B cell (primary cell): ENCODE results near the gene PDHA1. TPM values are rescaled to one million over a fixed set of nuclear protein-coding genes. Genes with fewer than 3 reads are reported as not detected.

Experiments
- ATAC-seq: fragments of 200-7000 bp; cut with Tn5 transposase; one replicate; pipeline ENCODE4 v1.10.0; 2021; ENCODE audit warnings: low read depth, mild to moderate bottlenecking, moderate number of reproducible peaks, moderate library complexity
- CTCF ChIA-PET: fragments of 350-600 bp; sonication (Branson Sonifier 250); formaldehyde crosslinking; loops from one replicate; lab custom pipeline; 2021; ENCODE audit warnings: antibody characterized with exemption, inconsistent platforms; lab: Charles Lee
- POLR2A ChIA-PET: fragments of 350-600 bp; sonication (Branson Sonifier 250); formaldehyde crosslinking; loops from one replicate; lab custom pipeline; 2021; ENCODE audit warnings: antibody characterized with exemption; lab: Charles Lee
- DNase-seq: peaks from one replicate; pipeline ENCODE4 v3.0.0; 2013
- H2AFZ ChIP-seq: 2 replicates; pipeline ENCODE4 v1.6.1; 2012; ENCODE audit warnings: mild to moderate bottlenecking, low read depth, low read length; ENCODE audit not compliant: insufficient read depth, poor library complexity, severe bottlenecking
- H3K27ac ChIP-seq, 2 donors: 1 replicate in 1 of 2; 2 replicates in 1 of 2; pipeline ENCODE4 v1.5.1; 2012 to 2013; ENCODE audit warnings: low read length in 2 of 2, mild to moderate bottlenecking in 2 of 2, moderate library complexity in 1 of 2
- H3K27me3 ChIP-seq, 4 experiments: fragments of 200-600 bp in 1 of 4; sonication (generic) in 1 of 4; replicated peaks in 1 of 4; 1 replicate in 2 of 4; 2 replicates in 2 of 4; pipeline versions ENCODE4 v1.6.1 to v1.7.0; 2013 to 2016; ENCODE audit warnings: low read length in 3 of 4, mild to moderate bottlenecking in 2 of 4, mixed read lengths in 1 of 4, moderate library complexity in 1 of 4; ENCODE audit not compliant: insufficient read depth in 4 of 4, control insufficient read depth in 3 of 4; ENCODE audit errors: control extremely low read depth in 1 of 4
- H3K36me3 ChIP-seq, 2 experiments: replicated peaks in 1 of 2; 1 replicate in 1 of 2; 2 replicates in 1 of 2; pipeline versions ENCODE4 v1.6.1 to v1.7.1; 2013; ENCODE audit warnings: low read length in 1 of 2; ENCODE audit not compliant: insufficient read depth in 2 of 2, control insufficient read depth in 1 of 2; ENCODE audit errors: control extremely low read depth in 1 of 2, extremely low read depth in 1 of 2
- H3K4me1 ChIP-seq, 2 donors: fragments of 200-600 bp in 1 of 2; sonication (generic) in 1 of 2; 1 replicate in 1 of 2; 2 replicates in 1 of 2; pipeline versions ENCODE4 v1.5.1 to v1.6.1; 2013 to 2017; ENCODE audit warnings: low read length in 2 of 2; ENCODE audit not compliant: control insufficient read depth in 2 of 2, insufficient read depth in 2 of 2
- H3K4me2 ChIP-seq: replicated peaks from 2 replicates; pipeline ENCODE3; 2012; ENCODE audit warnings: mild to moderate bottlenecking, low read depth, low read length; ENCODE audit not compliant: poor library complexity, severe bottlenecking
- H3K4me3 ChIP-seq, 5 experiments: fragments of 200-600 bp in 1 of 5; sonication (generic) in 1 of 5; 1 replicate in 3 of 5; 2 replicates in 2 of 5; pipeline versions ENCODE4 v1.5.1 to v1.7.0; 2011 to 2016; ENCODE audit warnings: low read length in 4 of 5, mild to moderate bottlenecking in 4 of 5, low read depth in 2 of 5, control low read depth in 1 of 5, moderate library complexity in 1 of 5; ENCODE audit not compliant: insufficient read depth in 1 of 5; ENCODE audit errors: control extremely low read depth in 1 of 5, extremely low read depth in 1 of 5
- H3K79me2 ChIP-seq: fragments of 200-600 bp; sonication (generic); one replicate; pipeline ENCODE4 v1.6.0; 2016; ENCODE audit warnings: low read length; ENCODE audit not compliant: control insufficient read depth, insufficient read depth
- H3K9ac ChIP-seq: fragments of 200-600 bp; sonication (generic); 2 replicates; pipeline ENCODE4 v1.6.1; 2017; ENCODE audit warnings: mild to moderate bottlenecking, low read length, moderate library complexity
- H3K9me3 ChIP-seq, 3 donors: one replicate each; pipeline versions ENCODE4 v1.6.1 to v1.7.1; 2013; ENCODE audit warnings: low read length in 2 of 3; ENCODE audit not compliant: control insufficient read depth in 2 of 3, insufficient read depth in 1 of 3; ENCODE audit errors: control extremely low read depth in 1 of 3
- H4K20me1 ChIP-seq: 2 replicates; pipeline ENCODE4 v1.6.0; 2012; ENCODE audit warnings: mild to moderate bottlenecking, low read length; ENCODE audit not compliant: insufficient read depth, control insufficient read depth, poor library complexity, severe bottlenecking
- H3K27ac Mint-ChIP-seq: one replicate; pipeline ENCODE4 v1.8.0; 2021; ENCODE audit warnings: mixed read lengths
- H3K27me3 Mint-ChIP-seq: one replicate; pipeline ENCODE4 v1.8.0; 2021; ENCODE audit warnings: mixed read lengths
- H3K4me1 Mint-ChIP-seq: one replicate; pipeline ENCODE4 v1.8.0; 2021; ENCODE audit warnings: mixed read lengths
- H3K4me3 Mint-ChIP-seq: one replicate; pipeline ENCODE4 v1.8.0; 2021; ENCODE audit warnings: mixed read lengths
- H3K9me3 Mint-ChIP-seq: one replicate; pipeline ENCODE4 v1.8.0; 2022; ENCODE audit warnings: mixed read lengths; ENCODE audit not compliant: insufficient read depth
- CTCF ChIP-seq: fragments of 200-600 bp; IDR thresholded peaks from one replicate; pipeline ENCODE4 v1.8.0; 2022; ENCODE audit warnings: antibody characterized with exemption, mild to moderate bottlenecking
- EZH2 ChIP-seq: IDR thresholded peaks from 2 replicates; pipeline ENCODE4 v1.6.1; 2012; ENCODE audit warnings: borderline replicate concordance, low read depth, mild to moderate bottlenecking, moderate library complexity, low read length; ENCODE audit not compliant: insufficient read depth, poor library complexity, severe bottlenecking
- WGBS: methylation state at CpG from one replicate; pipeline ENCODE4 v1.1.5; 2013; ENCODE audit warnings: missing lambda C conversion rate; ENCODE audit not compliant: insufficient coverage; 5-methylcytosine and 5-hydroxymethylcytosine counted together
- intact Hi-C: fragments of 100-400 bp; cut with micrococcal nuclease; formaldehyde crosslinking; loops from one replicate; pipeline ENCODE4 v1.10.0; 2022
- polyA plus RNA-seq: library from polyadenylated mRNA; depleted of rRNA; stranded (reverse); fragments of >200 nt; gene quantifications from 2 replicates; pipeline ENCODE4 v1.2.3, GENCODE V29; 2012
- total RNA-seq, 2 donors: library from RNA; stranded (reverse); fragments of 120-200 nt in 1 of 2; gene quantifications; 1 replicate in 1 of 2; 2 replicates in 1 of 2; pipeline versions ENCODE4 v1.2.3 to v1.2.4, GENCODE V29; 2013 to 2022

PDHA1 gene
- total and polyA plus RNA-seq, 2 donors (not counting 1 experiment from before 2014, with no cell fraction given), result 82.4 to 106 TPM

GRCh38 chrX:19303256-19303880 is 40.4 kb upstream of the PDHA1 start:
- H3K27me3 ChIP-seq, result no peaks in the 10 kb centered on the region
- H3K4me3 ChIP-seq, result no peak overlapping the region
- WGBS, result 83% methylated on average over 5 of the region's 10 CpGs
- H3K27me3 Mint-ChIP-seq, result peaks cover 10% of the 10 kb centered on the region
- no peaks in the 10 kb centered on the region for H4K20me1 ChIP-seq
- H3K9ac ChIP-seq, result no peak overlapping the region
- H3K9me3 Mint-ChIP-seq, result no peaks in the 10 kb centered on the region
- ATAC-seq, result no peak
- no peak for TF ChIP-seq CTCF
- no peak for TF ChIP-seq EZH2
- H3K4me1 Mint-ChIP-seq, result no peaks in the 10 kb centered on the region
- no peaks in the 10 kb centered on the region for H3K36me3 ChIP-seq
- H3K4me3 Mint-ChIP-seq, result no peak overlapping the region
- H3K27ac Mint-ChIP-seq, result no peak overlapping the region
- no peak overlapping the region for H3K4me2 ChIP-seq
- ChIA-PET CTCF (no interaction called here), POLR2A (no interaction called here)
- DNase-seq, result no peak
- no peaks in the 10 kb centered on the region for H3K9me3 ChIP-seq
- no peak overlapping the region for H2AFZ ChIP-seq
- H3K4me1 ChIP-seq, result no peaks in the 10 kb centered on the region
- intact Hi-C loops, result no loop called here
- no peak overlapping the region for H3K27ac ChIP-seq
- no peaks in the 10 kb centered on the region for H3K79me2 ChIP-seq

GRCh38 chrX:19326567-19326966 is 17.2 kb upstream of the PDHA1 start:
- DNase-seq (no peak), ATAC-seq (no peak)
- Histone ChIP-seq H3K4me1 (no peaks in the 10 kb centered on the region), H3K4me3 (no peak overlapping the region), H3K36me3 (no peaks in the 10 kb centered on the region), H3K9me3 (no peaks in the 10 kb centered on the region), H3K27me3 (no peaks in the 10 kb centered on the region), H4K20me1 (no peaks in the 10 kb centered on the region), H3K79me2 (no peaks in the 10 kb centered on the region), H3K27ac (no peak overlapping the region), H3K4me2 (no peak overlapping the region), H2AFZ (no peak overlapping the region), H3K9ac (no peak overlapping the region)
- peaks cover 3% of the 10 kb centered on the region for H3K27me3 Mint-ChIP-seq
- H3K9me3 Mint-ChIP-seq, result no peaks in the 10 kb centered on the region
- POLR2A ChIA-PET, result no interaction called here
- no peak overlapping the region for H3K4me3 Mint-ChIP-seq
- intact Hi-C loops, result no loop called here
- CTCF ChIA-PET, result no interaction called here
- no peaks in the 10 kb centered on the region for H3K4me1 Mint-ChIP-seq
- TF ChIP-seq CTCF, result no peak
- no peak for TF ChIP-seq EZH2
- H3K27ac Mint-ChIP-seq, result no peak overlapping the region
- WGBS, result no CpG with 5 or more reads among the region's 2 CpGs
